Measurements from ENCODE around the gene B3GALT6.
"Not testable (repeated sequence)": the region's sequence is repeated elsewhere in the genome, so short reads cannot be mapped to it uniquely, and the experiment has no call there.

The B3GALT6 gene

DNA sequence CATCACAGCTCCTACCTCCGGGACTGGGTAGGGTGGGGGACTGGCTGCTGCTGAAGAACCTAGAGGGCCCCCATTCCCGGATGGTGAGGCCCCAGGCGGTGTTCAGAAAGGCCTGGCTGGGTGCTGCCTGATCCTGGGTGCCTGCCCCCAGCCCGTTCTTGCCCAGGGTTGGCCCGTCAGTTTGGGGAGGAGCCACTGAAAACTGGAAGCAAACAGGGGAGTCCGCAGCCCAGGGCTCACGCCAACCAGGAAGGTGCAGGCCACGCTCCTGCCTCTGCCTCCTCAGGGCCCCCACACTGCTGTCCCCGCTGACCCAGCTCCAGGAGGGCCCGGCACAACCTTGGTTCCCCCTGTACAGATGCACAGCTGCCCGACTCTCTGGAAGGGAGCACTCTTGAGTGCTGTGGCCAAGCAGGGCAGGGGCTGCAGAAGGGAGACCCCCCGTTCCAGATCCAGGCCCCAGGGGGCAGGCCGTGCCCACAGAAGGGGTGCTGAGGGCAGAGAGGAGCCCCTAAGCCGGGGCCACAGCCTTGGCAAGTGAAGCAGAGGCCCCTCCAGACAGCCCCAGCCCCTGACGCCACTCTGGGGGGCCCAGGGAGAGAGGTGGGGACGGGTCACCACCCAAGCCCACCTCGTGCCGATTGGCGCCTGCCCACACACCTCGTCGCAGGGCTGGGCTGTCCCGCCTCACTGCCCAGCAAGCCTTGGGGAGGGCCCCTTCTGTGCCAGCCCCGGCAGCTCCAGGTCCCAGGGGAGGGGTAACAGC, 9.0 kb downstream of the B3GALT6 start:
- no peak overlapping the region for H3K27ac Mint-ChIP-seq
- H3K9me3 Mint-ChIP-seq, result no peaks in the 10 kb centered on the region
- no peaks in the 10 kb centered on the region for H3K36me3 Mint-ChIP-seq (ENCODE audit: low read depth)
- no peak overlapping the region for H3K4me3 Mint-ChIP-seq
- no peaks in the 10 kb centered on the region for H3K4me1 Mint-ChIP-seq
- DNase-seq, result no peak
- H3K27me3 Mint-ChIP-seq, result peaks cover 1% of the 10 kb centered on the region
- no peak for ATAC-seq

GRCh38 chr1:1241588-1242219, 9.7 kb downstream of the B3GALT6 start:
- H3K4me3 Mint-ChIP-seq, result no peak overlapping the region
- H3K4me1 Mint-ChIP-seq, result no peaks in the 10 kb centered on the region
- no peak for DNase-seq
- H3K27me3 Mint-ChIP-seq, result peaks cover 1% of the 10 kb centered on the region
- no peaks in the 10 kb centered on the region for H3K9me3 Mint-ChIP-seq
- no peak for ATAC-seq
- H3K27ac Mint-ChIP-seq, result no peak overlapping the region
- no peaks in the 10 kb centered on the region for H3K36me3 Mint-ChIP-seq (ENCODE audit: low read depth)

- H3K4me1 Mint-ChIP-seq, result no peaks in the 10 kb centered on the region
- DNase-seq, result no peak
- ATAC-seq, result no peak
- peaks cover 1% of the 10 kb centered on the region for H3K27me3 Mint-ChIP-seq
- no peaks in the 10 kb centered on the region for H3K9me3 Mint-ChIP-seq
- H3K36me3 Mint-ChIP-seq (ENCODE audit: low read depth), result no peaks in the 10 kb centered on the region
- H3K4me3 Mint-ChIP-seq, result no peak overlapping the region
- H3K27ac Mint-ChIP-seq, result no peak overlapping the region
Measured at GRCh38 chr1:1242461-1243265, 10.6 kb downstream of the B3GALT6 start.

GRCh38 chr1:1243266-1243660, 11.2 kb downstream of the B3GALT6 start:
- no peaks in the 10 kb centered on the region for H3K9me3 Mint-ChIP-seq
- H3K4me3 Mint-ChIP-seq, result no peak overlapping the region
- H3K27ac Mint-ChIP-seq, result no peak overlapping the region
- no peak for ATAC-seq
- peaks cover 1% of the 10 kb centered on the region for H3K27me3 Mint-ChIP-seq
- no peaks in the 10 kb centered on the region for H3K4me1 Mint-ChIP-seq
- no peak for DNase-seq
- H3K36me3 Mint-ChIP-seq (ENCODE audit: low read depth), result no peaks in the 10 kb centered on the region

DNA sequence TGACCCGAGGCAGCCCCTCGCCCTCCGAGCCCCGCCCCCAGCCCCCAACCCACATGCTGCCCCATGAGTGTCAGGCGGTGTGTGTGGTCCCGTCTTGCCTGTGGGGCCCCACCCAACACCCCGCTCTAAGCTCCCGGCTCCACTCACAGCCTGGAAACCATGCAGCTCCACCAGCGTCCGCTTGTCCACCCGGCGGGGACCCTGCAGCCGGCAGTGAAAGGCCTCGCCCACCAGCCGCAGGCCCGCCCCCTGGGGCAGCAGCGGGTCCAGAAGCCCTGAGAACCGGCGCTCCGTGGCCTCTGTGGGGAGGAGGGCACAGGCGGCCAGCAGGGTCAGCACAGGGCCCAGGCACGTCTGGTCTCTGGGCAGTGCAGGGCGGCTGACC, 11.8 kb downstream of the B3GALT6 start:
- Mint-ChIP-seq H3K27me3 (peaks cover under 1% of the 10 kb centered on the region), H3K4me1 (no peaks in the 10 kb centered on the region), H3K9me3 (no peaks in the 10 kb centered on the region), H3K4me3 (no peak overlapping the region), H3K27ac (no peak overlapping the region), H3K36me3 (ENCODE audit: low read depth) (no peaks in the 10 kb centered on the region)
- no peak for ATAC-seq
- DNase-seq, result no peak

DNA sequence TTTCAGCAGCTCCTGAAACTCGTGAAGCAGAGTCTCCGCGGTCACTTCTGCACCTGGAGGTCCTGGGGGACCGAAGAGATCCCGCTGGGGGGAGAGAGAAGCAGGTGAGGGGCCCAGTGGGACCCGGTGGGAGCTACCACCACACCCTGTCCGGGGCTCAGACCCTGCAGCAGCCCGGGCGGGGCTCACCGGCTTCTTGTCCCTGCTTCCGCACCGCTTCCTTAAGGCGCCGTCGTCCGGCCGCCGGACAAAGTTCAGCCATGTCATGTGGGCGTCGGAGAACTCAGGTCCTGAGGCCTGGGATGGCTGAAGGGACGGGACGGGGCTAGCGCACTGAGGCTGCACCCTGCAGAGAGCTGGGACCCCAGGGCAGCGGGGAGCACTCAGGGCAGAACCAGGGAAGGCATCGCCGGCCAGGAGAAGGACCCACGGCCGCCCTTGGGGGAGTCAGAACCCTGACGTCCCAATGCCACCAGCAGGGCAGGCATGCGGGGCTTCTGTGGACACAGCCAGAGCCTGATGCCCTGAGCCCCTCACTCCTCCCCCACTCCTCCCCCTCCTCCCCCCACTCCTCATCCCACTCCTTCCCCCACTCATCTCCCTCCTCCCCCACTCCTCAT, 12.3 kb downstream of the B3GALT6 start:
- Mint-ChIP-seq H3K9me3 (no peaks in the 10 kb centered on the region), H3K4me1 (no peaks in the 10 kb centered on the region), H3K27me3 (no peaks in the 10 kb centered on the region), H3K36me3 (ENCODE audit: low read depth) (no peaks in the 10 kb centered on the region), H3K4me3 (no peak overlapping the region), H3K27ac (no peak overlapping the region)
- no peak for DNase-seq
- no peak for ATAC-seq

- Mint-ChIP-seq H3K9me3 (no peaks in the 10 kb centered on the region), H3K27ac (no peak overlapping the region), H3K36me3 (ENCODE audit: low read depth) (no peaks in the 10 kb centered on the region), H3K4me1 (peaks cover 8% of the 10 kb centered on the region), H3K4me3 (no peak overlapping the region), H3K27me3 (no peaks in the 10 kb centered on the region)
- ATAC-seq, result no peak
- DNase-seq, result no peak
Measured at GRCh38 chr1:1245178-1245816, 13.3 kb downstream of the B3GALT6 start.

DNA sequence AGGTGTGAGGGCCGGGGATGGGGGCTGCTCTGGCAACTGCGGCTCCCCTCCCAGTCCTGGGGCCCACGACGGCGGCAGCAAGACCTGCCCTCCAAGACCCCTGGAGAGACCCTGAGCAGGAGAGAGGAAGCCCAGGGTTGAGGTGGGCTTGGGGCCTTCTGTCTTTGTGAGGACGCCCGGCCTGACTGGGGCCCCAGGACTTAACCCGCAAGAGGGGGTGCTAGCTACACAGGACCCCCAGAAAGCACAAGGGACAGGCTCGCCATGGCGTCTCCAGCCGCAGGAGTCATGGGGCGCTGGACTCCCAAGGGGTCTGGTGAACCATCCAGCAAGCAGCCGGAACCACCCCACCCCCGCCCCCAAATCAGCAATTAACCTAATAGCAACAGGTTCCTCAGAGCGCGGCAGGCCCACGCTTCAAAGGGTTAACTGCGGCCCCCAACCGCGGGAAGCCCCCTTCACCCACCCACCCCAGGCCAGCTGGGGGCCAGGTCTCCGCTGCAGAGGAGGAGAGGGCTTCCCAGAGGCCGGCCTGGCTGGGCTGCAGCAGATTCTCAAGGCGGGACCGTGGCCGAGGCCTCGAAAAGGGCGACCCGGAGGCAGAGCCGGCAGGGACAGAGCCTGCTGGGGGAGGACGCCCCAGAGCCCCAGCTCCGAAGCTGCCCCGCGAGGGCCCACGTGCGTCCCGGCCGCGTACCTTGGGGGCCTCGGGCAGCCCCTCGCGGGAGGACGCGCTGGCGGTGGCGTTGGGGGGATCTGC, 14.0 kb downstream of the B3GALT6 start:
- Mint-ChIP-seq H3K4me1 (peaks cover 15% of the 10 kb centered on the region), H3K27me3 (no peaks in the 10 kb centered on the region), H3K4me3 (no peak overlapping the region), H3K9me3 (no peaks in the 10 kb centered on the region), H3K36me3 (ENCODE audit: low read depth) (peaks cover under 1% of the 10 kb centered on the region), H3K27ac (no peak overlapping the region)
- DNase-seq (no peak), ATAC-seq (no peak)

GRCh38 chr1:1246577-1247340, 14.7 kb downstream of the B3GALT6 start, which contains the start of gene C1QTNF12:
Gene C1QTNF12, minus strand, starts transcription at chr1:1246722. Its CDS starts 32 bp downstream, at chr1:1246690.
- DNase-seq, result no peak
- H3K9me3 Mint-ChIP-seq, result no peaks in the 10 kb centered on the region
- ATAC-seq, result no peak
- peaks cover 2% of the 10 kb centered on the region for H3K36me3 Mint-ChIP-seq (ENCODE audit: low read depth)
- no peaks in the 10 kb centered on the region for H3K27me3 Mint-ChIP-seq
- H3K4me1 Mint-ChIP-seq, result peaks cover 18% of the 10 kb centered on the region
- H3K27ac Mint-ChIP-seq, result no peak within 1 kb of the TSS
- H3K4me3 Mint-ChIP-seq, result no peak within 1 kb of the TSS

GRCh38 chr1:1247341-1247913, 15.4 kb downstream of the B3GALT6 start:
- Mint-ChIP-seq H3K36me3 (ENCODE audit: low read depth) (peaks cover 5% of the 10 kb centered on the region), H3K27me3 (no peaks in the 10 kb centered on the region), H3K4me3 (no peak overlapping the region), H3K4me1 (peaks cover 18% of the 10 kb centered on the region), H3K9me3 (no peaks in the 10 kb centered on the region), H3K27ac (no peak overlapping the region)
- DNase-seq (no peak), ATAC-seq (no peak)

- not testable (repeated sequence) for H3K36me3 Mint-ChIP-seq (ENCODE audit: low read depth); H3K27me3 Mint-ChIP-seq; DNase-seq; ATAC-seq; H3K27ac Mint-ChIP-seq; H3K9me3 Mint-ChIP-seq; H3K4me3 Mint-ChIP-seq
- peaks cover 18% of the 10 kb centered on the region for H3K4me1 Mint-ChIP-seq
Measured at GRCh38 chr1:1248009-1248913, 16.2 kb downstream of the B3GALT6 start.

DNA sequence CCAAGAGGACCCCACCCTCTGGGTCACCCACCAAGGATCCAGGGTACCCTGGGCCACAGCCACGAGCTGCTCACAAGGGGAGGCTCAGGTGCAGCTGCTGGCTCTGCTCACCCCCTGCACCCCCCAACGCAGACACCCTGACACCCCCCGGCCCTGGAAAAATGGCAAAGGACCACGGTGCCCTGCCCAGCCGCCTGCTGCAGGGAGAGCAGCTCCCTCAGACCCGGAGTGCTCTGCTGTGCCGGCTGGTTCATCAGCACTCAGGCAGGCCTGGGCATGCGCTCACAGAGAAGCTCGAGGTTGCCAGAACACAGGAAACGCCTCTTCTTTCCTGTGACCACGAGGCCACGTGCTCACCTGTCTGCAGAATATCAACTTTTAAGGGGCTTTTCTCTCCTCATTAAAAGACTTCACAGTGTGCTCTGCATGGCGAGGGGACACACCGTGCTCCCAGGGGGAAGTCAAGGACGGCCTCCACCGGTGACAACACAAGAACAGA, 18.8 kb downstream of the B3GALT6 start:
- no peak overlapping the region for H3K4me3 Mint-ChIP-seq
- H3K36me3 Mint-ChIP-seq (ENCODE audit: low read depth), result peaks cover 15% of the 10 kb centered on the region
- H3K4me1 Mint-ChIP-seq, result peaks cover 18% of the 10 kb centered on the region
- H3K27me3 Mint-ChIP-seq, result no peaks in the 10 kb centered on the region
- no peaks in the 10 kb centered on the region for H3K9me3 Mint-ChIP-seq
- DNase-seq (peak; percentile 64), ATAC-seq (peak; percentile 80)
- H3K27ac Mint-ChIP-seq, result peak overlapping the region; percentile 74

Data from activated naive CD8-positive, alpha-beta T cell treated with anti-CD3 and anti-CD28 coated beads, Interleukin-2, amount 50 U/mL, for 24 hours (primary cell).